GM19193 (cell line): ENCODE data around the gene CBARP.

Experiments
- POLR2A ChIP-seq: IDR thresholded peaks from 4 replicates; pipeline ENCODE4 v1.6.1; 2011; ENCODE audit not compliant: insufficient read depth, insufficient read length; ENCODE audit errors: extremely low read depth

CBARP gene

DNA sequence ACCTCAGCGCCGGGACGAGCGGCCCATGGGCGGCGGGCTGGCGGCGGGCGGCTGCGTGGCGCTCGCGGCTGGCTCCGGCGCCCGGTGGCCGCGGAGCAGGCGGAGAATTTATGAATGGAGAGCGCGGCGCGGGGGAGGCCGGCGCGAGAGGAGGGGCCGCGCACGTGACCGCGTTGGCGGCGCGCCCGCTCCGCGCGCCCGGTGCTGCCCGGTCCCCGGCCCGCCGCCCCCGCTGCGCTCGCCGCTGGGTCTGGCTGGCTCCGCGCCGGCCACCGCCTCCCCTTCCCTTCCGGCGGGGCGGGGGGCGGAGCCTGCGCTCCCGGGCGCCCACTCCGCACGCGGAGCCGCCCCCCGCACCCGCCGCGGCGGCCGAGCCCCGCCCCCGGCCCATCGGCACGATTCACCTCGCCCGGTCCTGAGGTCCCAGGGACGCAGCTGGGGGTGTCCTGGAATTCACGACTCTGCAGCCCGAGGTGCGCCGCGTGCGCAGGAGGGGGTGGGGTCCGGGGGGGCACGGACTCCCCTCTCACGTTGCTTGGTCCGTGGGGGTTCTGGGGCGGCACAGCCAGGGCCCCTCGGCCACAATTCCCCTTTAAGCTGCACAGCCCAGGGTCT, at the start of gene CBARP:
CBARP (minus strand) TSS at position 252 of the 615 bp plus-strand sequence. CDS start 1,905 bp downstream, outside the sequence.
- TF ChIP-seq POLR2A = no peak

- TF ChIP-seq POLR2A = no peak
Measured at GRCh38 chr19:1286487-1287353, 48.9 kb upstream of the CBARP start.

- no peak for TF ChIP-seq POLR2A
Measured at GRCh38 chr19:1285737-1286360, 48.0 kb upstream of the CBARP start, which contains the start of gene EFNA2. Gene EFNA2, plus strand, starts transcription at chr19:1285873. Its CDS starts 296 bp downstream, at chr19:1286169.

DNA sequence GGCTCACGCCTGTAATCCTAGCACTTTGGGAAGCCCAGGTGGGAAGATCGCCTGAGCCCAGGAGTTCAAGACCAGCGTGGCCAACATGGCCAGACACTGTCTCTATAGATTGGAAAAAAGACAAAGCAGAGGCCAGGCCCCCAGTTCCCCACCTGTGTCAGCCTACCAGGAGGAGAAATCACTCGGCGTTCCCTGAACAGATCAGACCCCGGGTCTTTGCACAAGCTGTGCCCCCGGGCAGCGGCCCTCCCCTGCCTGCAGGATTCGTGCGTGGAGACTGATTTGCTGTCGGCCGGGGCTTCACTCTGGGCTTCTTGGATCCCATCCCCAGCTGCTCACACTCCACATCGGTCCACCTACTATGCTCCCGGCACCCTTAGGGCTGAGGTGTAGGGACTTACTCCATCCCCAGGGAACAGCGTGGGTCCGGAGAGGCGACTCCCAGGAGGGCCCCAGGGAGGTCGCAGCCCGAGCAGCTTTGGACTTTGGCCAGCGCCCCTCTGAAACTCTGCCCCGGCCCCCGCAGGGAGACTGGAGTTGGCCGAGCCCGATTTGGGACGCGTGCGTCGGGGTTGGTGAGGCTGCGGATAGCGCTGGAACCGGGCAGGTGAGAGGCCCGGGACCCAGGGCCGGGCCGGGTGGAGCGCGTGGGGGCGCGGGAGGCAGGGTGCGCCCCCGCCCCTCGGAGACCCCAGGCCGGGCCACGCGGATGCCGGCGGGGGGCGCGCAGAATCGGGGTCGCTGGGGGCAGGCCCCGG, 47.4 kb upstream of the CBARP start:
- TF ChIP-seq POLR2A = no peak

GRCh38 chr19:1284293-1284978, 46.6 kb upstream of the CBARP start:
- TF ChIP-seq POLR2A = no peak

- no peak for TF ChIP-seq POLR2A
Measured at GRCh38 chr19:1283917-1284292, 46.1 kb upstream of the CBARP start.

- TF ChIP-seq POLR2A = no peak
Measured at GRCh38 chr19:1283207-1283916, 45.6 kb upstream of the CBARP start.

- TF ChIP-seq POLR2A = no peak
Measured at GRCh38 chr19:1282588-1283206, 44.9 kb upstream of the CBARP start.

DNA sequence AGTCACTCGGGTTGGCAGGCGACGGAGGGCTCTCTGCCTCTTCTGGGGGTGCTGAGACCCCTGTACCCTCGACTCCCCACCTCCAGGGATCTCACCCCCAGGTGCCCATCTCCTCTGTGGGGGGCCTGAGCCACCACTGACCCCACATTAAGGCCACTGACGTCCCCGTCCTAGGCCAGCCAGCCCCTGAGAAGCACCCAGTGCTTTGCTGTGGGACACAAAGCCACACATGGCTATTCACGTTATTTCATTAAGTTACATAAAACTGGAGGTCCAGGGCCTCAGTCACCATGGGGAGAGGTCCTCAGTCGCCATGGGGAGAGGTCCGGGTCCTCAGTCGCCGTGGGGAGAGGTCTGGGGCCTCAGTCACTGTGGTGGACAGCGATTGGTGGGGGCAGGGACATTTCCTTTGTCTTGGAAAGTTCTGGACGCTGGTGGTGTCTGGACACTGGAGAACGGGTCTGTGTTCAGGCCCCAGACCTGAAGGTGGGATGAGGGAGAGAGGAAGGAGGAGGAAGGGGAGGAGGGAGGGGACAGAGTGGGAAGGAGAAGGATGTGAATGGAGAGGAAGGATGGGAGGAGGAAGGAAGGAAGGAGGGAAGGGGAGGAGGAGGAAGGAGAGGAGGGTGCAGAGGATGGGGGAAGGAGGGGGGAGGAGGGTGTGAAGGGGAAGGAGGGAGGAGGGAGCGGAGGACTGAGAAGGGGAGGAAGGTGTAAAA, 43.9 kb upstream of the CBARP start:
- TF ChIP-seq POLR2A = no peak

- TF ChIP-seq POLR2A = no peak
Measured at GRCh38 chr19:1280636-1281568, 43.1 kb upstream of the CBARP start.

- no peak for TF ChIP-seq POLR2A
Measured at GRCh38 chr19:1279782-1280341, 42.1 kb upstream of the CBARP start.
